Peyer's patch (tissue), 4 donors: Measurements from ENCODE around the gene HIPK4.

ENCODE experiments used
- POLR2A ChIP-seq, 2 donors: fragments of 450-650 bp; IDR thresholded peaks; one replicate each; pipeline ENCODE4 v1.5.1; 2017; ENCODE audit warnings: antibody characterized with exemption in 2 of 2, mild to moderate bottlenecking in 2 of 2, moderate library complexity in 2 of 2
- TF ChIP-seq, protein P1 (sequence below), 6 experiments: fragments of 450-650 bp in 4 of 6; fragments of 200-600 bp in 2 of 6; sonication (generic) in 1 of 6; IDR thresholded peaks; one replicate each; pipeline ENCODE4 v1.5.1; 2017 to 2019; ENCODE audit warnings: antibody characterized with exemption in 6 of 6, mild to moderate bottlenecking in 3 of 6, moderate library complexity in 1 of 6

DNA sequence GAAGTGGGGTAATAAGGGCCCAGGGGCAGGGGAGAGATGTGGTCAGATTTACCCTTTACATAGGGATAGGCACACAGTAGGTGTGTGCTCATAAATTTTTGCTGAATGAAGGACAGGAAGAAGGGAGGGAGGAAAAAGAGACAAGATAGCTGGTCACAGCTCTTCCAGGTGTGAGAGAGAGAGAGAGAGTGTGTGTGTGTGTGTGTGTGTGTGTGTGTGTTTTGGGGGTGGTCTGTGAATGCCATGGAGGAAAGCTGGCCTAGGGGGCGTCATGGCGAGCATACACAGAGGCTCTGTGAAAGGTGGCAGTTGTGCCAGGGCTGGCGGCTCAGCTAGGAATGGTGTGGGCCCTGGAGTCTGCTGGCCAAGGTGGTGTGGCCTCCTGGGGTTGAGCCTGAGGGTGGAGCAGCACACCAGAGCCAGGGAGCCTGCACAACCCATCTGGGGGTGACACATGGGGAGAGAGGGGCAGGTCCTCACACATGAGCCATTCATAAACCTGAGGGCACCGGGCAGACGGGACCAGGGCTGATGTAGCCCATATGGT, 29.2 kb upstream of the HIPK4 start:
- TF ChIP-seq, protein P1, sequence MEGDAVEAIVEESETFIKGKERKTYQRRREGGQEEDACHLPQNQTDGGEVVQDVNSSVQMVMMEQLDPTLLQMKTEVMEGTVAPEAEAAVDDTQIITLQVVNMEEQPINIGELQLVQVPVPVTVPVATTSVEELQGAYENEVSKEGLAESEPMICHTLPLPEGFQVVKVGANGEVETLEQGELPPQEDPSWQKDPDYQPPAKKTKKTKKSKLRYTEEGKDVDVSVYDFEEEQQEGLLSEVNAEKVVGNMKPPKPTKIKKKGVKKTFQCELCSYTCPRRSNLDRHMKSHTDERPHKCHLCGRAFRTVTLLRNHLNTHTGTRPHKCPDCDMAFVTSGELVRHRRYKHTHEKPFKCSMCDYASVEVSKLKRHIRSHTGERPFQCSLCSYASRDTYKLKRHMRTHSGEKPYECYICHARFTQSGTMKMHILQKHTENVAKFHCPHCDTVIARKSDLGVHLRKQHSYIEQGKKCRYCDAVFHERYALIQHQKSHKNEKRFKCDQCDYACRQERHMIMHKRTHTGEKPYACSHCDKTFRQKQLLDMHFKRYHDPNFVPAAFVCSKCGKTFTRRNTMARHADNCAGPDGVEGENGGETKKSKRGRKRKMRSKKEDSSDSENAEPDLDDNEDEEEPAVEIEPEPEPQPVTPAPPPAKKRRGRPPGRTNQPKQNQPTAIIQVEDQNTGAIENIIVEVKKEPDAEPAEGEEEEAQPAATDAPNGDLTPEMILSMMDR (IDR thresholded peaks at IDR 0.05) = no peak
- no peak for TF ChIP-seq POLR2A (IDR thresholded peaks at IDR 0.05)
